Measurements from ENCODE around the gene PSMG3. TPM values are rescaled to one million over a fixed set of nuclear protein-coding genes. Genes with fewer than 3 reads are reported as not detected.

The PSMG3 gene
- total and polyA plus RNA-seq, 3 donors from 2014 or later = 23.7 to 44.5 (median 39.1) TPM

- Histone ChIP-seq H3K27ac (no peak overlapping the region), H3K27me3 (no peaks in the 10 kb centered on the region), H3K36me3 (ENCODE audit: low read depth, missing control alignments) (no peaks in the 10 kb centered on the region), H3K4me1 (no peaks in the 10 kb centered on the region), H3K9me3 (no peaks in the 10 kb centered on the region), H3K4me3 (no peak overlapping the region)
- DNase-seq = no peak
- TF ChIP-seq, protein P1, sequence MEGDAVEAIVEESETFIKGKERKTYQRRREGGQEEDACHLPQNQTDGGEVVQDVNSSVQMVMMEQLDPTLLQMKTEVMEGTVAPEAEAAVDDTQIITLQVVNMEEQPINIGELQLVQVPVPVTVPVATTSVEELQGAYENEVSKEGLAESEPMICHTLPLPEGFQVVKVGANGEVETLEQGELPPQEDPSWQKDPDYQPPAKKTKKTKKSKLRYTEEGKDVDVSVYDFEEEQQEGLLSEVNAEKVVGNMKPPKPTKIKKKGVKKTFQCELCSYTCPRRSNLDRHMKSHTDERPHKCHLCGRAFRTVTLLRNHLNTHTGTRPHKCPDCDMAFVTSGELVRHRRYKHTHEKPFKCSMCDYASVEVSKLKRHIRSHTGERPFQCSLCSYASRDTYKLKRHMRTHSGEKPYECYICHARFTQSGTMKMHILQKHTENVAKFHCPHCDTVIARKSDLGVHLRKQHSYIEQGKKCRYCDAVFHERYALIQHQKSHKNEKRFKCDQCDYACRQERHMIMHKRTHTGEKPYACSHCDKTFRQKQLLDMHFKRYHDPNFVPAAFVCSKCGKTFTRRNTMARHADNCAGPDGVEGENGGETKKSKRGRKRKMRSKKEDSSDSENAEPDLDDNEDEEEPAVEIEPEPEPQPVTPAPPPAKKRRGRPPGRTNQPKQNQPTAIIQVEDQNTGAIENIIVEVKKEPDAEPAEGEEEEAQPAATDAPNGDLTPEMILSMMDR (IDR thresholded peaks at IDR 0.05) = no peak
- TF ChIP-seq POLR2A (IDR thresholded peaks at IDR 0.05) = no peak
- intact Hi-C loops (cut with DNase I; ENCODE audit: low total_unique reads) = no loop called here
- WGBS, 2 donors = 82 to 85% methylated on average over 3 of the region's 3 CpGs
Measured at GRCh38 chr7:1595027-1595426, 25.2 kb upstream of the PSMG3 start.

GRCh38 chr7:1593904-1594421, 24.1 kb upstream of the PSMG3 start:
- no peaks in the 10 kb centered on the region for H3K27me3 ChIP-seq
- H3K4me1 ChIP-seq = no peaks in the 10 kb centered on the region
- TF ChIP-seq, protein P1 (IDR thresholded peaks at IDR 0.05) = no peak
- no peak for TF ChIP-seq POLR2A (IDR thresholded peaks at IDR 0.05)
- H3K4me3 ChIP-seq = no peak overlapping the region
- no peaks in the 10 kb centered on the region for H3K36me3 ChIP-seq (ENCODE audit: low read depth, missing control alignments)
- no peak for DNase-seq
- WGBS, 2 donors = 82 to 87% methylated on average over 4 of the region's 4 CpGs
- H3K27ac ChIP-seq = no peak overlapping the region
- intact Hi-C loops (cut with DNase I; ENCODE audit: low total_unique reads) = no loop called here
- no peaks in the 10 kb centered on the region for H3K9me3 ChIP-seq

- Histone ChIP-seq H3K27me3 (no peaks in the 10 kb centered on the region), H3K27ac (no peak overlapping the region), H3K4me3 (no peak overlapping the region), H3K4me1 (no peaks in the 10 kb centered on the region), H3K9me3 (no peaks in the 10 kb centered on the region), H3K36me3 (ENCODE audit: low read depth, missing control alignments) (no peaks in the 10 kb centered on the region)
- TF ChIP-seq POLR2A (IDR thresholded peaks at IDR 0.05) = no peak
- WGBS, 2 donors = 69 to 77% methylated on average over 18 of the region's 19 CpGs
- intact Hi-C loops (cut with DNase I; ENCODE audit: low total_unique reads) = no loop called here
- DNase-seq = no peak
Measured at GRCh38 chr7:1593091-1593866, 23.4 kb upstream of the PSMG3 start.

DNA sequence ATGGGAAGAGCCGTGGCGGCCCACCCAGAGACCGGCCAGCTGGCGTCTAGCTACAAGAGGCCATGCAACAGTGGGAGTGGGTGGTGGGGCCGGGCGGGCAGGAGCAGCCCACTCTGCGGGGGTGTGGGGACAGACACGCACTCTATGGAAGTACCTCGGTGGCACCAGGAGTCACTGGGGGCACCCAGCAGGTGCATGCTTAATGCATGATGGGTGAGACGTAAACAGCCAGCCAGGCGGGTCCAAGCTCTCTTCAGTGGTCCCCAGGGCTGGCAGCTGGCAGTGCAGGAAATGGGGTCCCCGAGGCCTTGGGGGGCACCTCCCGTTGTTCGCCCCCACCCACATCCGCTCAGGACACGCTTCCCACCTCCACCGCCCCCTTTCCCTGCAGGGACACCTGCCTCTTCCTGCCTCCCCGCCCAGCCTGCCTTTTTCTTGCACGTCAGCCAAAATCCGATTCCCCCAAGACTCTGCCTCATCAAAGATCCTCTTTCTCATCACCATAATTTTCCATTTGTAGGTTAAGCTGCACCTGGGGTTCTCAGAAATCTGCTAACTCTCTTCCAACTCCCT, 22.6 kb upstream of the PSMG3 start:
- Histone ChIP-seq H3K4me3 (no peak overlapping the region), H3K27me3 (no peaks in the 10 kb centered on the region), H3K27ac (no peak overlapping the region), H3K36me3 (ENCODE audit: low read depth, missing control alignments) (no peaks in the 10 kb centered on the region), H3K9me3 (no peaks in the 10 kb centered on the region), H3K4me1 (no peaks in the 10 kb centered on the region)
- 61 to 68% methylated on average over 16 to 20 of the region's 20 CpGs for WGBS, 2 donors
- DNase-seq = no peak
- TF ChIP-seq, protein P1 (IDR thresholded peaks at IDR 0.05) = no peak
- no peak for TF ChIP-seq POLR2A (IDR thresholded peaks at IDR 0.05)
- intact Hi-C loops (cut with DNase I; ENCODE audit: low total_unique reads) = no loop called here

DNA sequence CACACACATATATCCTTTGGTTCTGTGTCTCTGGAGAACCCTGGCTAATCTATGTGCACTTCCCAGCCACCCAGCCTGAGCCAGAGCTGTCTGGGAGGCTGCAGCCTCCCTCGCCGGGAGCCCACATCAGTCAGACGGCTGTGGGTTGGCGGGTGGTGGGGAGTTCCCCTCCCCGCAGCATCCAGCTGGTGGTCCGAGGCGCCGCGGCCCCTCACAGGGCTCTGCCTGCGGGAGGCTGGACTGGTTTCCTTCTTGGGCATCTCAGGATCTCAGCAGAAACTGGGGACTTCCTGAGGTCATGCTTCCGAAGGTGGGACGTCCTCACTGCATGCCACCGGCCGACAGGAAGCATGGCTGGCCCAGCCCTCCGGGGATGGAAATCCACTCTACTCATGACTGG, 22.0 kb upstream of the PSMG3 start:
- Histone ChIP-seq H3K27ac (no peak overlapping the region), H3K9me3 (no peaks in the 10 kb centered on the region), H3K36me3 (ENCODE audit: low read depth, missing control alignments) (no peaks in the 10 kb centered on the region), H3K4me3 (no peak overlapping the region), H3K27me3 (no peaks in the 10 kb centered on the region), H3K4me1 (no peaks in the 10 kb centered on the region)
- intact Hi-C loops (cut with DNase I; ENCODE audit: low total_unique reads) = no loop called here
- DNase-seq = no peak
- 21 to 44% methylated on average over 7 to 15 of the region's 15 CpGs for WGBS, 2 donors
- no peak for TF ChIP-seq POLR2A (IDR thresholded peaks at IDR 0.05)
- TF ChIP-seq, protein P1 (IDR thresholded peaks at IDR 0.05) = no peak

Data from testis (tissue), 3 donors.